Nephron (organoid): ENCODE results near the gene MYO18A.
A peak's percentile ranks its signal among the peaks of the same experiment; 100 is the strongest.

Experiments
- H3K27ac Mint-ChIP-seq, 3 experiments: 2 replicates each; pipeline ENCODE4 v1.8.0; 2020; ENCODE audit warnings: mixed read lengths in 3 of 3, mild to moderate bottlenecking in 2 of 3, moderate library complexity in 1 of 3
- H3K27me3 Mint-ChIP-seq: 2 replicates; pipeline ENCODE4 v1.8.0; 2021; ENCODE audit warnings: low read depth, mild to moderate bottlenecking, moderate library complexity, mixed read lengths
- H3K36me3 Mint-ChIP-seq: 2 replicates; pipeline ENCODE4 v1.8.0; 2020; ENCODE audit warnings: low read depth, mixed read lengths
- H3K4me1 Mint-ChIP-seq: 2 replicates; pipeline ENCODE4 v1.8.0; 2020; ENCODE audit warnings: mixed read lengths
- H3K4me3 Mint-ChIP-seq, 3 experiments: 2 replicates each; pipeline ENCODE4 v1.8.0; 2020; ENCODE audit warnings: mild to moderate bottlenecking in 3 of 3, mixed read lengths in 3 of 3, moderate library complexity in 2 of 3
- H3K9me3 Mint-ChIP-seq: 2 replicates; pipeline ENCODE4 v1.8.0; 2020; ENCODE audit warnings: mixed read lengths
- TF ChIP-seq, protein P1 (sequence below), 3 experiments: fragments of 200-600 bp; sonication (generic); IDR thresholded peaks; one replicate each; pipeline ENCODE4 v1.5.0; 2021; ENCODE audit warnings: antibody characterized with exemption in 3 of 3; ENCODE audit not compliant: unreplicated experiment in 3 of 3

MYO18A gene

DNA sequence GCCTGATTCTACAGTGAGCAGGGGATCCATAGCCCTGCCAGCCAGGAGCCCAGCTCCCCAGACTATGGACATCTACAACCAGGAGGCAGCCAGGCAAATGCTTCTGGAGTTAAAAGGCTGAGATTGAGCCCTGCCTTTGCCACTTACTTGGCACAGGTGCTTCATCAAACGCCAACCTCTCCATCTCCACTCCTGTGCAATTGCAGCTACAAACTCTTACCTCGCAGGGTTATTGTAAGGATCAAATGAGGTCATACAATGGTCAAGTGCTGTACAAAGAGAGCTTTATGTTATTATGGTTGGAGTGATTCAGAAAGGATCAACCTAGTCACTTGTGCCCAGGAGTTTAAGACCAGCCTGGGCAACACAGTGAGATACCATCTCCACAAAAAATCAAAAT lies 9.8 kb upstream of the MYO18A start:
- Mint-ChIP-seq H3K9me3 (no peaks in the 10 kb centered on the region), H3K27ac (no peak overlapping the region), H3K4me1 (no peaks in the 10 kb centered on the region), H3K4me3 (no peak overlapping the region), H3K36me3 (no peaks in the 10 kb centered on the region), H3K27me3 (peaks cover 8% of the 10 kb centered on the region)
- TF ChIP-seq, protein P1, sequence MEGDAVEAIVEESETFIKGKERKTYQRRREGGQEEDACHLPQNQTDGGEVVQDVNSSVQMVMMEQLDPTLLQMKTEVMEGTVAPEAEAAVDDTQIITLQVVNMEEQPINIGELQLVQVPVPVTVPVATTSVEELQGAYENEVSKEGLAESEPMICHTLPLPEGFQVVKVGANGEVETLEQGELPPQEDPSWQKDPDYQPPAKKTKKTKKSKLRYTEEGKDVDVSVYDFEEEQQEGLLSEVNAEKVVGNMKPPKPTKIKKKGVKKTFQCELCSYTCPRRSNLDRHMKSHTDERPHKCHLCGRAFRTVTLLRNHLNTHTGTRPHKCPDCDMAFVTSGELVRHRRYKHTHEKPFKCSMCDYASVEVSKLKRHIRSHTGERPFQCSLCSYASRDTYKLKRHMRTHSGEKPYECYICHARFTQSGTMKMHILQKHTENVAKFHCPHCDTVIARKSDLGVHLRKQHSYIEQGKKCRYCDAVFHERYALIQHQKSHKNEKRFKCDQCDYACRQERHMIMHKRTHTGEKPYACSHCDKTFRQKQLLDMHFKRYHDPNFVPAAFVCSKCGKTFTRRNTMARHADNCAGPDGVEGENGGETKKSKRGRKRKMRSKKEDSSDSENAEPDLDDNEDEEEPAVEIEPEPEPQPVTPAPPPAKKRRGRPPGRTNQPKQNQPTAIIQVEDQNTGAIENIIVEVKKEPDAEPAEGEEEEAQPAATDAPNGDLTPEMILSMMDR (IDR thresholded peaks at IDR 0.05; ENCODE audit: unreplicated experiment in 3 of 3): no peak

DNA sequence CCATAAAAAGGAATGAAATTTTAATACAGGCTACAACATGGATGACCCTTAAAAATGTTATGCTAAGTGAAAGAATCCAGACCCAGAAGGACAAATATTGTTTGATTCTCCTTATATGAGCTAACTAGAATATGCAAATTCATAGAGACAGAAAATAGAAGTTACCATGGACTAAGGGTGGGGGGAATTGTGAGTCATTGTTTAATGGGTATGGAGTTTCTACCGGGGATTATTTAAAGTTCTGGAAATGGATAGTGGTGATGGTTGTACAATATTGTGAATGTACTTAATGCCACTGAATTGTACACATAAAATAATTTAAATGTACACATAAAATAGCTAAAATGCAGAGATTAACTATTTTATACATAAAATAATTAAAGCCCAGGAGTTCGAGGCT lies 9.2 kb upstream of the MYO18A start:
- Mint-ChIP-seq H3K4me3 (no peak overlapping the region), H3K36me3 (no peaks in the 10 kb centered on the region), H3K27me3 (peaks cover 8% of the 10 kb centered on the region), H3K4me1 (no peaks in the 10 kb centered on the region), H3K27ac (no peak overlapping the region), H3K9me3 (no peaks in the 10 kb centered on the region)
- TF ChIP-seq, protein P1 (IDR thresholded peaks at IDR 0.05; ENCODE audit: unreplicated experiment in 3 of 3): no peak

DNA sequence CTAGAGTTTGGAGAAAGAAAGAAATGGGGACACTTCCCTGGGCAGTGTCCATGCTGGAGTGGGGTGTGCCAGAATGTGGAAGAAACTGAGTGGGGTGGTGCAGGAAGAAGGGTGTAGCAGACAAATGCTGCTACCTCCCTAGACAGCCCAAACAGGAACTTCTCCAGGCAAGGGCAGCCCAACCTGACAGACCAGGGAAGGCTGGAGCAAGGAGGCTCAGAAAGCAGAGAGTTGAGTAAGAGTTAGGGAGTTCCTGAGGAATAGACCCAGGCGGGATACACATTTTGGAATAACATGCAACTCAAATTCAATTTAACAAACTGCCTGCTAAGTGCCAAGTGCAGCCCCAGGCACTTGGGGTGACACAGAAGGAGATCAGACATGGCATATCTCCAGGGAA lies 1.0 kb upstream of the MYO18A start:
- Mint-ChIP-seq H3K27ac (no peak overlapping the region), H3K36me3 (no peaks in the 10 kb centered on the region), H3K27me3 (peaks cover 11% of the 10 kb centered on the region), H3K9me3 (peaks cover 6% of the 10 kb centered on the region), H3K4me1 (peaks cover 25% of the 10 kb centered on the region), H3K4me3 (peak overlapping the region; percentile 77 to 88 (median 83))
- TF ChIP-seq, protein P1 (IDR thresholded peaks at IDR 0.05; ENCODE audit: unreplicated experiment in 3 of 3): no peak

DNA sequence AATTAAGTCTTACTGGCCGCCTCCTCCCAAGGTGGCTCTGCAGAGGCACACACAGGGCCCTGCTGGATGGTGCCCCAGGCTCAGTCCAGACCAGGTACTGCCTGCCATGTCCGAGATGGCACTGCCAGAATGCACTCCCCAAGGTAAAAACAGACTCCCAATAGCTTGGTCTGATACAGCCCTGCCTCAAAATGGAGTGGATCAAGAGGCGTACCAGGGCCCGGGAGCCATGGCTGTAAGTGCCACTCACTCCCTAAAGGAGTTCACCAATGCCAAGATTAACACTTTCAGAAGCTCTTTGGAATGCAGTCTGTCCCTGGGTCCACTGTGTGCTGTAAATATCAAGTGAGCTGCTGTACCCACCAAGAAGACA lies 576 bp upstream of the MYO18A start:
- Mint-ChIP-seq H3K4me3 (peak overlapping the region; percentile 77 to 88 (median 83)), H3K36me3 (no peaks in the 10 kb centered on the region), H3K4me1 (peaks cover 29% of the 10 kb centered on the region), H3K27me3 (peaks cover 11% of the 10 kb centered on the region), H3K9me3 (peaks cover 6% of the 10 kb centered on the region), H3K27ac (peak overlapping the region in 2 of 3 experiments; percentile 44 to 87)
- TF ChIP-seq, protein P1 (IDR thresholded peaks at IDR 0.05; ENCODE audit: unreplicated experiment in 3 of 3): no peak

DNA sequence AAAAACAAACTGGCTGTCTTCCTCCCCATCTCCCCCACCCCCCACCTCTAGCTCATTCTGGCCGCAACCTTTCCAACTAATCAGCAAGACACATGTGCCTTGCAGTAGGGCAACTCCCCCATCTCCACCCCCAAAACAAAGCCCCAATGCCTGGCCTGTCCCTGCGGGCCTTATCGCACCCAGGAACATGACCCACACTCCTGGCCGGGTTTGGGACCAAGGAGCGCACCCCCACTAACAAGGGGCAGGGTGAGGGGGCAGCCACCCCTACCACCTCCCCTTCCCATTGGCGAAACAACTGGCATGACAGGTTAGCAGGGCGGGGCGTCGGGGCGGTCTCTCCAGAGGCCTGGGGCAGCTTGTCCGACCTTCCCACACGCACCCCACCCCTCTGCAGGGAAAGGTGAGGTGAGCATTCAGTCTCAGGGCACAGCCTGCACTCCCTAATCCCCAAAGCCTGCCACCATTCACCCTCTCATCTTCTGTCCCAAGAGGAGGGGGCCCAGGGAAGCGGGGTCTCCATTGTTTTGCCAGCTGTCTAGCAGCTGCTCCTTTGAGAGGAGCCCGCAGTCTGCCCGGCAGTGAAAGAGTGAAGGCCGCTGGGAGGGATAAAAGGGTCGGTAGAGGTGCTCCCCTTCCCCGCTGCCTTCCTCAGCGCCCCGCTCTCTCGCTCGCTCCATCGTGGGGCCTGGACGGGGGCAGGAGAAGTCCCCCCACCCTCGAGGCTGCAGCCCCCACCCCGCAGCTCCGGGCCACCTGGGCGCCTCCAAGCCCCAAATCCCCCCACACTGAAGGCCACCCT lies 765 bp downstream of the MYO18A start:
- TF ChIP-seq, protein P1 (IDR thresholded peaks at IDR 0.05; ENCODE audit: unreplicated experiment in 3 of 3): no peak
- Mint-ChIP-seq H3K36me3 (no peaks in the 10 kb centered on the region), H3K9me3 (peaks cover 6% of the 10 kb centered on the region), H3K27ac (peak overlapping the region; percentile 79 to 88 (median 87)), H3K27me3 (peaks cover 11% of the 10 kb centered on the region), H3K4me3 (peak overlapping the region; percentile 81 to 85 (median 84)), H3K4me1 (peaks cover 29% of the 10 kb centered on the region)

DNA sequence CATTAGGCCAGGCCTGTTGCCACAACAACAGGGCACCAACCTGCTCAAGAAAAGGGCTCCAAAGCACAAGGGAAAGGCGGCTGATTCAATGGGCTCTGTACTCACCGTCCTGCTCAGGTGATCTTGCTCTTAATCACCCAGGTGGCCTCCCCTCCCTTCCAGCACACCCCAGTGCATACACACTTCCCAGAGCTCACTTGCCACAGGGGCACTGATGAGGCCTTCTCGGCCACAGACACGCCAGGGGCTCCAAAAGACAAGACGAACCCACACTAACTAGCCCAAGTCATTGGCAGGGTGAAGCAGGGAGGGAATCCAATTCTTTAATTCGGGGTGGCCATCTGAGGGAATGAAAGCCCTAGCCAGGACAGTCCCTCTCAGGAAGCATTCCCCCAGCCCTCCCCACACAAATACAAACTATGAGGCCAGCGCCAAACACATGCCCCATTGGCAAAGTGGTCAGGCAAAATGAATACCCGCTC lies 1.4 kb downstream of the MYO18A start:
- peak overlapping the region; percentile 81 to 85 (median 84) for H3K4me3 Mint-ChIP-seq

More for the DNA sequence above, 1.4 kb downstream of the MYO18A start:
- H3K9me3 Mint-ChIP-seq: peaks cover 4% of the 10 kb centered on the region
- peaks cover 29% of the 10 kb centered on the region for H3K4me1 Mint-ChIP-seq
- H3K27me3 Mint-ChIP-seq: peaks cover 11% of the 10 kb centered on the region
- no peaks in the 10 kb centered on the region for H3K36me3 Mint-ChIP-seq
- peak overlapping the region; percentile 79 to 88 (median 87) for H3K27ac Mint-ChIP-seq
- TF ChIP-seq, protein P1 (IDR thresholded peaks at IDR 0.05; ENCODE audit: unreplicated experiment in 3 of 3): no peak
